ENCODE measurements around the gene GRK5.

GRK5 gene

GRCh38 chr10:119398996-119399395 is 191.6 kb downstream of the GRK5 start:
- no peaks in the 10 kb centered on the region for H3K27me3 ChIP-seq (ENCODE audit: low read depth)
- no peak for DNase-seq (ENCODE audit: low spot score in 2 of 2)
- in situ Hi-C loops (cut with MboI; ENCODE audit: low sequenced_read_pairs): no loop called here
- no peaks in the 10 kb centered on the region for H3K9me3 ChIP-seq
- no peak overlapping the region for H3K4me3 ChIP-seq
- no peaks in the 10 kb centered on the region for H3K36me3 ChIP-seq (replicated peaks)
- H3K4me1 ChIP-seq: no peaks in the 10 kb centered on the region

GRCh38 chr10:119399466-119399865 is 192.1 kb downstream of the GRK5 start:
- Histone ChIP-seq H3K4me1 (no peaks in the 10 kb centered on the region), H3K27me3 (ENCODE audit: low read depth) (no peaks in the 10 kb centered on the region), H3K36me3 (replicated peaks) (no peaks in the 10 kb centered on the region), H3K4me3 (no peak overlapping the region), H3K9me3 (no peaks in the 10 kb centered on the region)
- no peak for DNase-seq (ENCODE audit: low spot score in 2 of 2)
- in situ Hi-C loops (cut with MboI; ENCODE audit: low sequenced_read_pairs): no loop called here

GRCh38 chr10:119401671-119402395 is 194.5 kb downstream of the GRK5 start:
- DNase-seq (ENCODE audit: low spot score in 2 of 2): no peak
- H3K27me3 ChIP-seq (ENCODE audit: low read depth): no peaks in the 10 kb centered on the region
- H3K36me3 ChIP-seq (replicated peaks): no peaks in the 10 kb centered on the region
- no peak overlapping the region for H3K4me3 ChIP-seq
- H3K9me3 ChIP-seq: no peaks in the 10 kb centered on the region
- in situ Hi-C loops (cut with MboI; ENCODE audit: low sequenced_read_pairs): no loop called here
- H3K4me1 ChIP-seq: no peaks in the 10 kb centered on the region

- Histone ChIP-seq H3K9me3 (no peaks in the 10 kb centered on the region), H3K4me3 (no peak overlapping the region), H3K4me1 (no peaks in the 10 kb centered on the region), H3K36me3 (replicated peaks) (no peaks in the 10 kb centered on the region), H3K27me3 (ENCODE audit: low read depth) (no peaks in the 10 kb centered on the region)
- no peak for DNase-seq (ENCODE audit: low spot score in 2 of 2)
- in situ Hi-C loops (cut with MboI; ENCODE audit: low sequenced_read_pairs): no loop called here
These were observed 196.6 kb downstream of the GRK5 start for GRCh38 chr10:119403921-119404320.

GRCh38 chr10:119404719-119405519 is 197.5 kb downstream of the GRK5 start:
- DNase-seq (ENCODE audit: low spot score in 2 of 2): no peak
- Histone ChIP-seq H3K4me3 (no peak overlapping the region), H3K27me3 (ENCODE audit: low read depth) (no peaks in the 10 kb centered on the region), H3K9me3 (no peaks in the 10 kb centered on the region), H3K36me3 (replicated peaks) (no peaks in the 10 kb centered on the region), H3K4me1 (no peaks in the 10 kb centered on the region)
- in situ Hi-C loops (cut with MboI; ENCODE audit: low sequenced_read_pairs): no loop called here

GRCh38 chr10:119405520-119405807 is 198.1 kb downstream of the GRK5 start:
- Histone ChIP-seq H3K9me3 (no peaks in the 10 kb centered on the region), H3K4me1 (no peaks in the 10 kb centered on the region), H3K36me3 (replicated peaks) (no peaks in the 10 kb centered on the region), H3K27me3 (ENCODE audit: low read depth) (no peaks in the 10 kb centered on the region), H3K4me3 (no peak overlapping the region)
- in situ Hi-C loops (cut with MboI; ENCODE audit: low sequenced_read_pairs): no loop called here
- no peak for DNase-seq (ENCODE audit: low spot score in 2 of 2)

- in situ Hi-C loops (cut with MboI; ENCODE audit: low sequenced_read_pairs): no loop called here
- Histone ChIP-seq H3K4me1 (no peaks in the 10 kb centered on the region), H3K27me3 (ENCODE audit: low read depth) (no peaks in the 10 kb centered on the region), H3K4me3 (no peak overlapping the region), H3K9me3 (no peaks in the 10 kb centered on the region), H3K36me3 (replicated peaks) (no peaks in the 10 kb centered on the region)
- DNase-seq (ENCODE audit: low spot score in 2 of 2): no peak
These were observed 198.8 kb downstream of the GRK5 start for GRCh38 chr10:119406137-119406536.

GRCh38 chr10:119406601-119407253 is 199.4 kb downstream of the GRK5 start:
- no peak overlapping the region for H3K4me3 ChIP-seq
- no peaks in the 10 kb centered on the region for H3K4me1 ChIP-seq
- H3K36me3 ChIP-seq (replicated peaks): no peaks in the 10 kb centered on the region
- no peaks in the 10 kb centered on the region for H3K27me3 ChIP-seq (ENCODE audit: low read depth)
- DNase-seq (ENCODE audit: low spot score in 2 of 2): no peak
- in situ Hi-C loops (cut with MboI; ENCODE audit: low sequenced_read_pairs): no loop called here
- H3K9me3 ChIP-seq: no peaks in the 10 kb centered on the region

GRCh38 chr10:119407254-119407777 is 199.9 kb downstream of the GRK5 start:
- in situ Hi-C loops (cut with MboI; ENCODE audit: low sequenced_read_pairs): no loop called here
- Histone ChIP-seq H3K9me3 (no peaks in the 10 kb centered on the region), H3K4me1 (no peaks in the 10 kb centered on the region), H3K4me3 (no peak overlapping the region), H3K36me3 (replicated peaks) (no peaks in the 10 kb centered on the region), H3K27me3 (ENCODE audit: low read depth) (no peaks in the 10 kb centered on the region)
- DNase-seq (ENCODE audit: low spot score in 2 of 2): no peak

GRCh38 chr10:119408072-119408471 is 200.7 kb downstream of the GRK5 start:
- no peak for DNase-seq (ENCODE audit: low spot score in 2 of 2)
- H3K4me3 ChIP-seq: no peak overlapping the region
- no peaks in the 10 kb centered on the region for H3K36me3 ChIP-seq (replicated peaks)
- no peaks in the 10 kb centered on the region for H3K9me3 ChIP-seq
- no peaks in the 10 kb centered on the region for H3K27me3 ChIP-seq (ENCODE audit: low read depth)
- H3K4me1 ChIP-seq: no peaks in the 10 kb centered on the region
- in situ Hi-C loops (cut with MboI; ENCODE audit: low sequenced_read_pairs): no loop called here

GRCh38 chr10:119408969-119409371 is 201.6 kb downstream of the GRK5 start:
- in situ Hi-C loops (cut with MboI; ENCODE audit: low sequenced_read_pairs): no loop called here
- H3K4me3 ChIP-seq: no peak overlapping the region
- no peaks in the 10 kb centered on the region for H3K4me1 ChIP-seq
- no peaks in the 10 kb centered on the region for H3K27me3 ChIP-seq (ENCODE audit: low read depth)
- DNase-seq (ENCODE audit: low spot score in 2 of 2): no peak
- no peaks in the 10 kb centered on the region for H3K9me3 ChIP-seq
- no peaks in the 10 kb centered on the region for H3K36me3 ChIP-seq (replicated peaks)

GRCh38 chr10:119409385-119409784 is 202.0 kb downstream of the GRK5 start:
- Histone ChIP-seq H3K4me3 (no peak overlapping the region), H3K4me1 (no peaks in the 10 kb centered on the region), H3K36me3 (replicated peaks) (no peaks in the 10 kb centered on the region), H3K9me3 (no peaks in the 10 kb centered on the region), H3K27me3 (ENCODE audit: low read depth) (no peaks in the 10 kb centered on the region)
- DNase-seq (ENCODE audit: low spot score in 2 of 2): no peak
- in situ Hi-C loops (cut with MboI; ENCODE audit: low sequenced_read_pairs): no loop called here

- Histone ChIP-seq H3K9me3 (no peaks in the 10 kb centered on the region), H3K36me3 (replicated peaks) (no peaks in the 10 kb centered on the region), H3K4me1 (no peaks in the 10 kb centered on the region), H3K27me3 (ENCODE audit: low read depth) (no peaks in the 10 kb centered on the region), H3K4me3 (no peak overlapping the region)
- in situ Hi-C loops (cut with MboI; ENCODE audit: low sequenced_read_pairs): no loop called here
- no peak for DNase-seq (ENCODE audit: low spot score in 2 of 2)
These were observed 202.5 kb downstream of the GRK5 start for GRCh38 chr10:119409906-119410305.
